HG02759 (cell line): ENCODE results near the gene INHBB.

Experiments used
- ATAC-seq: cut with Tn5 transposase; IDR thresholded peaks from one replicate; pipeline ENCODE4 v1.9.1; 2021; ENCODE audit warnings: mild to moderate bottlenecking, moderate library complexity; ENCODE audit not compliant: unreplicated experiment

INHBB gene

DNA sequence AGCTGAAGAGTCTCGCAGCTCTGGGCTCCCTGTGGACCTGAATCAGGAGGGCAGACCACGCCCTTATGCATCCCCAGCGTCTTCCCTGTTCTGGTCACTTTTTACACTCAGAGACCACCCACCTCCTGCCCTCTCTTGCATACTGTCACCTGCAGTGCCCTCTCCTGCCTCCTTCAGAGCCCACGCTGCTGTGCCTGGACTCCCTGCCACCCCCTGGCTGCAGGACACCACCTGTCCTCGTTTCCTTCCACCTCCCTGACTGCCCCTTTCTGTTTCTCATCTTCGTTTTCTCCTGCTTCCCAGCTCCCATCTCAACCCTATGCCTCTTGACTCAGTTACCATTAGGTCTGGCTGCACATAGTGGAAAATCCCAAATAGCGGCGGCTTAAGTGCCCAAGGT is 9.2 kb upstream of the INHBB start:
- no peak for ATAC-seq

DNA sequence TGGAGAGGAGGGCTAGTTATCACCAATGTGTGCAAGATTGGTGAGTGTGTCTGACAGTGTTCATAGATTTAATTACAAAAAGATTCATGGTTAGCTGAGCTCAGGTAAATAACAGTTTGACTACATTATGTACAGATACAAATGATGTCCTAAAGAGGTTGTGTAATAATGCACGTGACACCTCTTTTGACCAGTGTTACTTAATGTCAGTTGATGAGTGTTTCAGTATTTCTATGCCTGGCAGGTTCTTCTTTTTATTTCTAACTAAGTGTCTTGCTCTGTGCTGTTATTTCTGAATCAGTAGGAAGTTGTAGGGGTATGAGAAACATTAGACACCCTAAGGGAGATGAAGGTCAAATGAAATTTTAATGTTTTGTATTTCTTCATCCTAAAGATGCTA is 7.9 kb upstream of the INHBB start:
- no peak for ATAC-seq

DNA sequence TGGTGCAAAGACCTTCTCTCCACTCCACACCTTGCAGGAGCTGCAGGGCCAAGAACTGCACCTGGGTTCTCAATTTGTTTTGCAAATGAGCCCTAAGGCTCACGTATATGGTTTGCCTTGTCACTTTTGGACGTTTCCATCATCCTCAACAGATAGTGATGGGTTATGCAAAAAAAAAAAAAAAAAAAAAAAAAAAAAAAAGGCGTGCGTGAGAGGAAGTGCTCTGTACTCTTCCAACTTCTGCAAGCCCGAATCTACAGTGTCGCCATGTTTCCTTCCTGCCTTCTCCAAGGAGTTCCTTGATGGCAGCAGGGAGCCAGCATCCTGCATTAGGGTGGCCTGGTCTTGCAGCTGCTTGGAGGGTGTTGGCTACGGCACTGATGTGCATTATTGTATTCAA is 4.0 kb upstream of the INHBB start:
- ATAC-seq: no peak

DNA sequence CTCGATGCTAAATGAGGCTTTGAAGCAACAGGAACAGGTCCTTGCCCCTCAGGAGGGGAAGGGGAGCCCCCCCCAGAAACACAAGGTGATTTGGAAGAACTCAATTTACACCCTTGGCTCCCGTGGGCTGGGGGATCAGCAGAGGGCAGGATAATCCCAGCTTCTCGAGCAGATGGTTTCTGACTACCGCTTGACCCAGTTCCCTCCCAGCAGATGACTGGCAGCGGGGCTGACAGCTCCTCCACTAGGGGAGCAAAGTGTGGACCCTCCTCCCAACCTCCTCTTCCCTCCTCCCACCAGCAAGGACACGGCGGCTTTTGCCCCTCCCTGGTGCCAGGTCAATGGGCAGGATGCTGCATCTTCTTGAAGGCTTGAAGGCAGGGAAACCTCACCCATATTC is 3.5 kb upstream of the INHBB start:
- ATAC-seq: no peak

DNA sequence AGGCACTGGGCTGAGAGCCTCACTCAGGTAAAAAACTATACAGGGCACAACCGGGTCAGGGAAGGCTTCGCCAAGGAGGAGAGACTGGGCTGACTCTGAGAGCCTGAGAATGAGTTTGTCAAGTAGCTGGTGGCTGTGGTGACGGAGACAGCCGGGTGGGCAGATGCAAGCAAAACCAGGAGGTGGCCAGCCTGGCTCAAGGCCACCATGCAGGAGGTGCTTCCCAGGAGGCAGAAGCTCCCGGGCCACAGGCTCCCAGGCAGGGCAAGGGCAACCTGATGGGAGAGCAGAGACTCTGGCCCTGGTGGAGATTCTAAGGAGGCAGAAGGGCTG is 2.9 kb upstream of the INHBB start:
- ATAC-seq: no peak

DNA sequence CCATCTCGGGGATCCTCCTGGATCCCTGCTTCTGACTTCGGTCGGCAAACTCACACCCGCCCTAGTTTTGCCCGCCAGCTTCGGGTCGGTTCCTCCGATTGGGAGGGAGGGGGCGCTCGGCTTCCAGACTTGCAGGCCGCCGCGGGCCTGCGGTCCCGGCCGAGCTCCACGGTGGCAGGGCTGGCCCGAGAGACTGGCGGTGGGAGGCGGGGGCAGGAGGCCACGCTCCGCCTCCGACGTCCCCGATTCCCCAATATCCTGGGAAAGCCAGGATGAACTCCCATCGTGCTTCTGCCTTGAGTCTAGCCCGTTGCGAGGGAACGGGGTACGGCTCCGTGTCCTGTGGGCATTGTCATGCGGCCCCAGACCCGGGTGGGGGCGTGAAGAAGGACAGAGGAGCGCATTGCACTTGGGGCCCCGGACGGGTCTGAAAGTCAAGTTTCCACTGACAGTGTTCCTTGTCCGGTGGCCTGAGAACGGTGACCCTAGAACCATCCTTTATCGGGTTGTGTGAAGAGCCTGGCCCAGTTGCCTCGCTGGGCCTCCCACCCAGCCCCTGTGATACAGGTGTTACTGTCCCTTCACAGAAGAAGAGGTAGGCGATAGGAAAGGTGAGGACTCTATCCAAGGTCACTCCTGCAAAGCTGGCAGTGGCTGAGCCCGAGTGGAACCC is 2.4 kb upstream of the INHBB start:
- peak; percentile 57 for ATAC-seq

- ATAC-seq: no peak
These were observed 1.5 kb upstream of the INHBB start for GRCh38 chr2:120344214-120344975.

DNA sequence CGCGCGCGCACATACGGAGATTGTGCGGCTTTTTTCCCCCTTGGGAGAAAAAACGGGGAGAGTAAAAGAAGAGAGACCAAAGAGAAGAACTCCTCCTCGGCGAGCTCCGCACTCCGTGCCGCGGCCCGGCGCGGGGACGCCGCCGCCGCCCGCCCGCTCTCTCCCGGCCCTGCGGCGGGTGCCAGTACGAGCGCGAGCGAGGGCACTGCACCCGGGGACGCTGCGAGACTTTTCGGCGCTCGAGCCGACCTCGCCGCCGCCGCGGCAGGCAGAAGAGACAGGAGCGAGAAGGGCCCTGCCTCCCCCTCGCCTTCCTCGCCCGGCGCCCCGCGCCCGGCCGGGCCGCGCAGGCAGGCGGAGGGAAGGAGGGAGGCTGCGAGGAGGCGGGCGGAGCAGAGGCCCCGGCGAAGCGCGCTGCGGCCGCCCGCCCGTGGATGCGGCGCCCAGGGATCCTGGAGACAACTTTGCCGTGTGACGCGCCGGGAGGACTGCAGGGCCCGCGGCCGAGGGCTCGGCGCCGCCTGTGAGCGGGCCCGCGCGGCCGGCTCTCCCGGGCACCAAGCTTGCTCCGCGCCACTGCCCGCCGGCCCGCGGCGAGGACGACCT is 857 bp upstream of the INHBB start:
- no peak for ATAC-seq

GRCh38 chr2:120345608-120346007 is 328 bp upstream of the INHBB start:
- ATAC-seq: no peak

- ATAC-seq: no peak
These were observed 877 bp downstream of the INHBB start for GRCh38 chr2:120346667-120347358.

DNA sequence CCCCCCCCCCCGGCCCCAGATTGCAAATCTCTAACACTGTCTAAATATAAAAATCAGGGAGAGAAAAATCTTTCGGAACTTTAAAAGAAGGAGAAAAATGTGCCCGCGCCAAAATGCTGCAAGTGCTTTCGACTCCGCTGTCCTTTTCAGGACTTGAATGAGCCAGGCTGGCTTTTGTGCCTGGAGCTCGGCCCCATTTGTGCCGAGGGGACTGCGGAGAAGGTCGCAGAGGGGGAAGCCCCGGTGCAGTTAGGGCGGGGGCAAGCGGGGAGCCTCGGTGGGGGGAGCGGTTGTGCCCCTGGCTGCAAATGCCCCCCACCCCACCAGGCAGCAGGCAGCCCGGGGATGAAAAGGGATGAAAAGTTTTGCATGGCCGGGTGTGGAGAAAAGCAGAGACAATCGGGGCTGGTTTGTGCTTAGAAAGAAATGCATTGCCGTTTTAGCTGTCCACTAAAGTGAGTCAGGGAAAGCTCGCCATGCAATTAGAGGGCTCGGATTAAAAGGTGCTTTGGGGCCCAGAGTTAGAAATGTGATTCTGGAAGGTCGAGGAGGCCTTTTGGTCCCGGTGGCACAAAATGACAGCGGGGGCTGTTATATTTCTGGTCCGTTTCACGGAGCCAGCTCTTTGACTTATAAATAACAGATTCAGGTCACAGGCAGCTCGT is 1.6 kb downstream of the INHBB start:
- no peak for ATAC-seq

DNA sequence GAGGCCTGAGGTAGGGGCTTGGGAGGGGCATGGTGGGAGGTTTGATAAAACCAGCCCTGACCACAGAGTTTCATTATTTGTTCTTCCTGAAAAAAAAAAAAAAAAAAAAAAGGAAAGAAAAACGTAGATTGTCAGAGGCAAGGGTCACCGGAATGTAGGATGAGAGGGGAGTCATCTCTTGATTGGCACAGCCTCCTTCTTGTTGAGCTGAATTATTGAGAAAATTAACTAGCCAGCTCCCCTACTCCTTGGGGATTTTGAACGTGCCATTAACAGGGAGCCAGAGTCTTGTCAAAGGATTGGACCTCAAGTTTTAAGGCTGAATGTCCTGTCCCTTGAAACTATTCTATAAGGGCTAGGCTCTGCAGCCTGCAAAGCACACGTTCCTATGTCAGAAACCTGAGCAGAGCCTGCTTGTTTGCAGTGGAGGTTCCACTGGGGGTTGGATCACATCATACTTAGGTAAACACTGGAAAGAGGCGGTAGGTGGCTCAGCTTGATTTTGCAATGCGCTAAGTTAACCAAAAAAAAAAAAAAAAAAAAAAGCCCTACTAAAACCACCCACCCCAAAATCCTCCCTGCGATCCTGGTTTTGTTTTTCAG is 2.3 kb downstream of the INHBB start:
- ATAC-seq: no peak

DNA sequence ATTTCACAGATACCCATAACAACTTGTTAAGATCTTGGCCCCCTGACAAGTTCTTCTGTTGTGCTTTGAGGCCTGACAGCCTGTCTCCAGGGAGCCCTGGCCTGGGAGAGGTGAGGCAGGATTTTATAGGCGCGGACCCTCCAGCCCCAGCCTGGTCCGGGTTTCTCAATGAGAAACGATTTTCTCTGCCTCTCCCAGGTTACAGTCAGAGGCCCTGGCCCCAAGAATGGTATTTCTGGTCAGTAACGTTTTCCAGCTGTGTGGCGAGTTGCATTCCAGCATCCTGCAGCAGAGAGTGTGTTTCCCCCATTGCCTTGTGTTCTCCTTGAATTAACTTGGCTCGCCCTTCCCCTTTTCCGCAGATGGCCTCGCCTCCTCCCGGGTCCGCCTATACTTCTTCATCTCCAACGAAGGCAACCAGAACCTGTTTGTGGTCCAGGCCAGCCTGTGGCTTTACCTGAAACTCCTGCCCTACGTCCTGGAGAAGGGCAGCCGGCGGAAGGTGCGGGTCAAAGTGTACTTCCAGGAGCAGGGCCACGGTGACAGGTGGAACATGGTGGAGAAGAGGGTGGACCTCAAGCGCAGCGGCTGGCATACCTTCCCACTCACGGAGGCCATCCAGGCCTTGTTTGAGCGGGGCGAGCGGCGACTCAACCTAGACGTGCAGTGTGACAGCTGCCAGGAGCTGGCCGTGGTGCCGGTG is 3.0 kb downstream of the INHBB start:
- ATAC-seq: no peak

DNA sequence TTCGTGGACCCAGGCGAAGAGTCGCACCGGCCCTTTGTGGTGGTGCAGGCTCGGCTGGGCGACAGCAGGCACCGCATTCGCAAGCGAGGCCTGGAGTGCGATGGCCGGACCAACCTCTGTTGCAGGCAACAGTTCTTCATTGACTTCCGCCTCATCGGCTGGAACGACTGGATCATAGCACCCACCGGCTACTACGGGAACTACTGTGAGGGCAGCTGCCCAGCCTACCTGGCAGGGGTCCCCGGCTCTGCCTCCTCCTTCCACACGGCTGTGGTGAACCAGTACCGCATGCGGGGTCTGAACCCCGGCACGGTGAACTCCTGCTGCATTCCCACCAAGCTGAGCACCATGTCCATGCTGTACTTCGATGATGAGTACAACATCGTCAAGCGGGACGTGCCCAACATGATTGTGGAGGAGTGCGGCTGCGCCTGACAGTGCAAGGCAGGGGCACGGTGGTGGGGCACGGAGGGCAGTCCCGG is 3.5 kb downstream of the INHBB start:
- ATAC-seq: no peak

DNA sequence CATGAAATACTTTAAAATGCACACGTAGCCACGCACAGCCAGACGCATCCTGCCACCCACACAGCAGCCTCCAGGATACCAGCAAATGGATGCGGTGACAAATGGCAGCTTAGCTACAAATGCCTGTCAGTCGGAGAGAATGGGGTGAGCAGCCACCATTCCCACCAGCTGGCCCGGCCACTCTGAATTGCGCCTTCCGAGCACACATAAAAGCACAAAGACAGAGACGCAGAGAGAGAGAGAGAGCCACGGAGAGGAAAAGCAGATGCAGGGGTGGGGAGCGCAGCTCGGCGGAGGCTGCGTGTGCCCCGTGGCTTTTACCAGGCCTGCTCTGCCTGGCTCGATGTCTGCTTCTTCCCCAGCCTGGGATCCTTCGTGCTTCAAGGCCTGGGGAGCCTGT is 4.1 kb downstream of the INHBB start:
- no peak for ATAC-seq

GRCh38 chr2:120350801-120351320 is 4.9 kb downstream of the INHBB start:
- no peak for ATAC-seq

DNA sequence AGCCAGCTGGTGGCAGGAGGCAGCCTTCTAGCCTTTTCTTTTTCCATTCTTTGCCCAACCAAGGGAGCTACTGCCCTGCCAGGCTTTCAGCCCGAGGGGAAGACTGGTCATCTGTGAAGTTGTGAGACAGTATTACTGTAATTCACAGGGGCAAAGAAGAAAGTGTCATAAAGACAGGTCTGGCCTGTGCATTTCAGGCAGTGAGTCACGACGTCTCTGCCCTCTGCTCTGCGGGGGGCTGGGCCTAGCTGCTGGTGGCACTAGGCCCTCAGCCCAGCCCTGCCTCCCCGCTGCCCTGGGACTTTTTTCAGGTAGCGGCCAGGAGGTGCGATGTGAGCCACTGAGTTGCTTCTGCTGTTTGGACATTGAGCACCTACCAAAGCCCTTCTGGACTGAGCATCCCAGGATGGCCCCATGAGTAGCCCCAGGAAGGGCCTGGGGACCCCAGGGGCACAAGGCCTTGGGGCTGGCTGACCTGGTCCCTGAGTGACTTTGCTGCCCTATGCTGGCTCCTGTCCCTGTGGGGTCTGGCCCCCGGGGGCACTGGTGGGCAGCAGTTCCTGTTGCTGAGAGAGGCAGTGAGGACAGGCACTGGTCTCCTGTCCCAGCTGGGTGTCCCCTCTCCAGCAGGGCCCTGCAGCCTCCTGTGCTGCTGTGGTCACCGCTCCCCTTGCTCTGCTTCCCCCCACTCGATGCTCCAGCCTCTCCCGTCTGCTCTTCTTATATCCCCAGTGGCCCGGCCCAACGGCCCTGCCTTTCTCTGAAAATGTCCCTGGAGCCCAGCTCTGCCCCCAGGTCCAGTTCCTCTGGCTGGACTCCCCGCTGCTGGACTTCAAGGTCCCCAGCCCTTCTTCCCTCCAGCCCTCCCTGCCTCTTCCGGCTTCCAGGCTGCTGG is 7.0 kb downstream of the INHBB start:
- no peak for ATAC-seq

- ATAC-seq: no peak
These were observed 7.6 kb downstream of the INHBB start for GRCh38 chr2:120353591-120353898.

DNA sequence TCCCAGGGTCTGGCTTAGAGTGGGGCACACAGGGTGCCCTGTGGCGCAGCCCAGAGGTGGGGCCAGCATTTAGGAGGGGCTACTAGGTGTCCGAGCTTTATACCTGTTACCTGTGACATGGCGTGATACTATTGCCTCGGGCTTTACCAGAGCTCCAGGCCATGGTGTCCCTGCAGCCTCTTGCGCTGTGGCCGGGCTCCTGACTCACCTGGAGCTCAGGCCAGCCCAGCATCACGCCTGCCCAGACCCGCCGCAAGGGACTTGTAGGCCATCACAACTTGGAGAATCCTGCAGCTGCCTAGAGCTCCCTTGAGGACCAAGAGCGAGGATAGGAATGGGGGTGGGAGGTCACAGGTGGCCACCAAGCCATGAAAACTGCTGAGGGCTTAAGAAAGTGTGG is 8.0 kb downstream of the INHBB start:
- no peak for ATAC-seq
